Suprapubic skin (tissue), 4 donors: ENCODE results near the gene CTNNA2. TPM values are rescaled to one million over a fixed set of nuclear protein-coding genes. Genes with fewer than 3 reads are reported as not detected.

Source experiments
- DNase-seq, 2 donors: peaks; one replicate each; pipeline ENCODE4 v3.0.0-alpha.2; 2019; ENCODE audit warnings: low spot score in 2 of 2
- H3K27ac ChIP-seq: fragments of 200-600 bp; sonication (generic); one replicate; pipeline ENCODE4 v1.5.1; 2019
- H3K27me3 ChIP-seq: fragments of 200-600 bp; sonication (generic); one replicate; pipeline ENCODE4 v1.5.1; 2019
- H3K36me3 ChIP-seq: fragments of 200-600 bp; sonication (generic); one replicate; pipeline ENCODE4 v1.5.1; 2019
- H3K4me1 ChIP-seq: fragments of 200-600 bp; sonication (generic); one replicate; pipeline ENCODE4 v1.5.1; 2019
- H3K4me3 ChIP-seq: fragments of 200-600 bp; sonication (generic); one replicate; pipeline ENCODE4 v1.5.1; 2019; ENCODE audit warnings: mild to moderate bottlenecking
- H3K9me3 ChIP-seq: fragments of 200-600 bp; sonication (generic); one replicate; pipeline ENCODE4 v1.5.1; 2019
- EP300 ChIP-seq: sonication (generic); formaldehyde crosslinking; IDR thresholded peaks from one replicate; pipeline ENCODE4 v1.6.1; 2017; ENCODE audit warnings: antibody characterized with exemption
- POLR2A ChIP-seq, 2 donors: fragments of 450-650 bp; IDR thresholded peaks; one replicate each; pipeline ENCODE4 v1.6.1; 2017; ENCODE audit warnings: antibody characterized with exemption in 2 of 2, mild to moderate bottlenecking in 2 of 2, moderate library complexity in 2 of 2
- POLR2AphosphoS5 ChIP-seq, 3 donors: sonication (generic); formaldehyde crosslinking; IDR thresholded peaks; one replicate each; pipeline ENCODE4 v1.6.1; 2017; ENCODE audit warnings: antibody characterized with exemption in 3 of 3
- WGBS: methylation state at CpG from one replicate; pipeline ENCODE4 v1.1.5; 2018; 5-methylcytosine and 5-hydroxymethylcytosine counted together
- total RNA-seq, 4 donors: library from RNA; depleted of rRNA; stranded (reverse); fragments of >200 nt; gene quantifications; one replicate each; pipeline ENCODE4 v1.1.0, GENCODE V29; 2016
- TF ChIP-seq, protein P1 (sequence below), 2 donors: fragments of 200-600 bp in 1 of 2; fragments of 450-650 bp in 1 of 2; sonication (generic) in 1 of 2; IDR thresholded peaks; one replicate each; pipeline ENCODE4 v1.5.1; 2016 to 2019; ENCODE audit warnings: antibody characterized with exemption in 2 of 2, mild to moderate bottlenecking in 1 of 2, moderate library complexity in 1 of 2

CTNNA2 gene
- total RNA-seq, 4 donors from 2014 or later: 0.15 to 0.21 TPM; not detected in 2

GRCh38 chr2:79758042-79758441 lies 245.2 kb downstream of the CTNNA2 start:
- no peak overlapping the region for H3K27ac ChIP-seq
- H3K4me1 ChIP-seq: no peaks in the 10 kb centered on the region
- no peaks in the 10 kb centered on the region for H3K36me3 ChIP-seq
- H3K9me3 ChIP-seq: no peaks in the 10 kb centered on the region
- H3K27me3 ChIP-seq: no peaks in the 10 kb centered on the region
- WGBS: 73% methylated on average over 5 of the region's 5 CpGs
- DNase-seq: no peak
- TF ChIP-seq, protein P1, sequence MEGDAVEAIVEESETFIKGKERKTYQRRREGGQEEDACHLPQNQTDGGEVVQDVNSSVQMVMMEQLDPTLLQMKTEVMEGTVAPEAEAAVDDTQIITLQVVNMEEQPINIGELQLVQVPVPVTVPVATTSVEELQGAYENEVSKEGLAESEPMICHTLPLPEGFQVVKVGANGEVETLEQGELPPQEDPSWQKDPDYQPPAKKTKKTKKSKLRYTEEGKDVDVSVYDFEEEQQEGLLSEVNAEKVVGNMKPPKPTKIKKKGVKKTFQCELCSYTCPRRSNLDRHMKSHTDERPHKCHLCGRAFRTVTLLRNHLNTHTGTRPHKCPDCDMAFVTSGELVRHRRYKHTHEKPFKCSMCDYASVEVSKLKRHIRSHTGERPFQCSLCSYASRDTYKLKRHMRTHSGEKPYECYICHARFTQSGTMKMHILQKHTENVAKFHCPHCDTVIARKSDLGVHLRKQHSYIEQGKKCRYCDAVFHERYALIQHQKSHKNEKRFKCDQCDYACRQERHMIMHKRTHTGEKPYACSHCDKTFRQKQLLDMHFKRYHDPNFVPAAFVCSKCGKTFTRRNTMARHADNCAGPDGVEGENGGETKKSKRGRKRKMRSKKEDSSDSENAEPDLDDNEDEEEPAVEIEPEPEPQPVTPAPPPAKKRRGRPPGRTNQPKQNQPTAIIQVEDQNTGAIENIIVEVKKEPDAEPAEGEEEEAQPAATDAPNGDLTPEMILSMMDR (IDR thresholded peaks at IDR 0.05): no peak
- no peak for TF ChIP-seq POLR2AphosphoS5 (IDR thresholded peaks at IDR 0.05)
- no peak for TF ChIP-seq EP300
- no peak for TF ChIP-seq POLR2A (IDR thresholded peaks at IDR 0.05)
- H3K4me3 ChIP-seq: no peak overlapping the region

DNA sequence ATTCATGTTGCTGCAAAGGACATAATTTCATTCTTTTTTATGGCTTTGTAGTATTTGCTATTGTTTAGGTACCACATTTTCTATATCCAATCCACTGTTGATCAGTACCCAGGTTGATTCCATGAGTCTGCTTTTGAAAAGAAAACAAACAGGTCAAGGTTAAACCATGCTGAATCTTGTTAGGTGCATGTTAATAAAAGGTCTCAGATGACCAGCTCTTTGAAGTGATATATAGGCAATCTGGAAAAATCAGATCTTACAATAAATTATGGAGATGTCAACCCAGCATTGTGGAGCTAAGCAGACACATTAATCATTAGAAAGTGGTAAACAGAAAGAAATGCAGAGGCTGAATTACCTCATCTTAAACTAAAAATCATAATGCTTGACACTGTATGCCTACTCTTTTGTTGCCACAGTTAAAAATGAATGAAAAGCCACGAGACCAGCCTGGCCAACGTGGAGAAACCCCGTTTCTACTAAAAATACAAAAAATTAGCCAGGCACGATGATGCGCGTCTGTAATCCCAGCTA lies 246.0 kb downstream of the CTNNA2 start:
- Histone ChIP-seq H3K4me3 (no peak overlapping the region), H3K4me1 (no peaks in the 10 kb centered on the region), H3K27me3 (no peaks in the 10 kb centered on the region), H3K36me3 (no peaks in the 10 kb centered on the region), H3K9me3 (no peaks in the 10 kb centered on the region), H3K27ac (no peak overlapping the region)
- no peak for DNase-seq
- TF ChIP-seq POLR2A (IDR thresholded peaks at IDR 0.05) (no peak), POLR2AphosphoS5 (IDR thresholded peaks at IDR 0.05) (no peak), EP300 (no peak)
- TF ChIP-seq, protein P1 (IDR thresholded peaks at IDR 0.05): no peak
- 66% methylated on average over 6 of the region's 6 CpGs for WGBS

DNA sequence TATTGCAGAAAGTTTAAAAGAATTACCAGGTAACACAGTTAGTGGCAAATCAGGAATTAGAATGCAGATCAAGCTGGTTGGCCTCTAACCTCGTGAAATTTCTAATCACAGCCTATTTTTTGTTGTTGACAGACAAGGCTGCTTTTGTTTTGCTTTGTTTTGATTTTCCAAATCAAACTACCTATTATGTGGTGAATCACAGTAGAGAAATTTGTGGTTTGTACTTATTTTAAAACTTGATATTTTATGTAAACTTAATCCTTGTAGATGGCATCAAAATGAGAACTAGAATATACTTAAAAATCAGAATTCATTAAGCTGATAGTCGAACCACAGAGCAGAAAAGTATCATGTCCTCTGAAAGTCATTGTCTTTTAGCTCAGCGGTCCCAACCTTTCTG lies 258.1 kb downstream of the CTNNA2 start:
- Histone ChIP-seq H3K4me3 (no peak overlapping the region), H3K36me3 (no peaks in the 10 kb centered on the region), H3K27me3 (no peaks in the 10 kb centered on the region), H3K9me3 (no peaks in the 10 kb centered on the region), H3K4me1 (no peaks in the 10 kb centered on the region), H3K27ac (no peak overlapping the region)
- no peak for DNase-seq
- WGBS: 68% methylated on average over 3 of the region's 3 CpGs
- no peak for TF ChIP-seq EP300
- TF ChIP-seq, protein P1 (IDR thresholded peaks at IDR 0.05): no peak
- no peak for TF ChIP-seq POLR2A (IDR thresholded peaks at IDR 0.05)
- TF ChIP-seq POLR2AphosphoS5 (IDR thresholded peaks at IDR 0.05): no peak

DNA sequence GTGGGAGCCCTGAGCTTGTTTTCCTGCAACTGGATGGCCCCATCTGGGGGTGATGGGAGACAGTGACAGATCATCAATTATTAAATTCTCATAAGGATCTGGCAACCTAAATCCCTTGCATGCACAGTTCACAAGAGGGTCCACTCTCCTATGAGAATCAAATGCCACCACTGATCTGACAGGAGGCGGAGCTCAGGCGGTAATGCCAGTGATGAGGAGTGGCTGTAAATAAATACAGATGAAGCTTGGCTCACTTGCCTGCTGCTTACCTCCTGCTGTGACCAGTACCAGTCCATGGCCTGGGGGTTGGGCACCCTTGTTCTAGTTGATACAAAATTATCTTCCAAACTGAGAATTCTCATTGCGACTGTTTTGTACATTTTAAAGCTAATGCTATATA lies 258.6 kb downstream of the CTNNA2 start:
- Histone ChIP-seq H3K4me3 (no peak overlapping the region), H3K27ac (no peak overlapping the region), H3K9me3 (no peaks in the 10 kb centered on the region), H3K36me3 (no peaks in the 10 kb centered on the region), H3K4me1 (no peaks in the 10 kb centered on the region), H3K27me3 (no peaks in the 10 kb centered on the region)
- TF ChIP-seq, protein P1 (IDR thresholded peaks at IDR 0.05): no peak
- 88% methylated on average over 3 of the region's 3 CpGs for WGBS
- no peak for DNase-seq

DNA sequence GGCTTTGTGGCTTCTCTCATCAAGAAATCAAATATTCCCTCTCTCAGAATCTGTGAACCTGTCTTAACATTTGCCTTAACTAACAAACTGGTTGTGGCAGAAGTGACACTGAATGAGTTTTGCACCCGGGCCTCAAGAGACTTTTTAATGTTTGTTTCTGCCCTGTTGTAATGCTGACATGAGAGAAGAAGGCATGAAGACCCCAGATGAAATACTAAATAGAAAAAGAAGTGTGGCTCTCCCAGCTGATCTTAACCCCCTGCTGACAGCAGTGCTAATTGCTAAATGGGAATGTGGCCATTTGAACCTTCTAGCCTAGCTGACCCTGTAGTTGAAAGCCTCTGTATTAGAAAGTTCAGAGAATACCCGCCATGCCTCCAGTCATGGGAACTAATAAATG lies 261.2 kb downstream of the CTNNA2 start:
- DNase-seq: no peak
- Histone ChIP-seq H3K4me3 (no peak overlapping the region), H3K9me3 (no peaks in the 10 kb centered on the region), H3K27ac (no peak overlapping the region), H3K4me1 (no peaks in the 10 kb centered on the region), H3K36me3 (no peaks in the 10 kb centered on the region), H3K27me3 (no peaks in the 10 kb centered on the region)
- 83% methylated on average over 2 of the region's 2 CpGs for WGBS
- no peak for TF ChIP-seq POLR2AphosphoS5 (IDR thresholded peaks at IDR 0.05)
- TF ChIP-seq EP300: no peak
- TF ChIP-seq POLR2A (IDR thresholded peaks at IDR 0.05): no peak
- TF ChIP-seq, protein P1 (IDR thresholded peaks at IDR 0.05): no peak
